SK-N-SH (cell line): Measurements from ENCODE around the gene KDM2A. TPM values are rescaled to one million over a fixed set of nuclear protein-coding genes. Genes with fewer than 3 reads are reported as not detected.

ENCODE experiments used
- CTCF ChIA-PET: fragments of 300-600, 350-600 bp; formaldehyde crosslinking; extraction: SDS; loops from one replicate; lab custom pipeline; 2021; lab: Yijun Ruan, JAX
- POLR2A ChIA-PET: fragments of 350-600 bp; sonication (Branson Sonifier 250); formaldehyde crosslinking; extraction: SDS; loops from one replicate; lab custom pipeline; 2020; ENCODE audit warnings: antibody characterized with exemption, inconsistent platforms; lab: Yijun Ruan, JAX
- DNase-seq: peaks from one replicate; pipeline ENCODE4 v3.0.0; 2012
- H2AFZ ChIP-seq: fragments of 200-600 bp; sonication (generic); 2 replicates; pipeline ENCODE4 v1.8.1; 2016; ENCODE audit warnings: antibody characterized with exemption, mild to moderate bottlenecking, low read depth
- H3F3A ChIP-seq: fragments of 200-600 bp; sonication (generic); replicated peaks from 2 replicates; pipeline ENCODE3; 2016; ENCODE audit warnings: antibody characterized with exemption, mild to moderate bottlenecking; ENCODE audit not compliant: insufficient read depth
- H3K27ac ChIP-seq, 2 experiments: fragments of 200-500 bp in 1 of 2; fragments of 200-600 bp in 1 of 2; sonication (Bioruptor generic) in 1 of 2; sonication (generic), shearing (Covaris generic) in 1 of 2; 2 replicates each; pipeline versions ENCODE4 v1.5.1 to v1.6.1; 2014 to 2016; ENCODE audit warnings: low read depth in 2 of 2, inconsistent platforms in 1 of 2, low read length in 1 of 2, mild to moderate bottlenecking in 1 of 2, mixed read lengths in 1 of 2
- H3K27me3 ChIP-seq: fragments of 200-600 bp; sonication (generic), shearing (Covaris generic); 2 replicates; pipeline ENCODE4 v1.6.1; 2016; ENCODE audit warnings: mixed run types; ENCODE audit not compliant: insufficient read depth
- H3K36me3 ChIP-seq, 2 experiments: fragments of 200-500 bp in 1 of 2; fragments of 200-600 bp in 1 of 2; sonication (Bioruptor generic) in 1 of 2; sonication (generic) in 1 of 2; replicated peaks in 1 of 2; 2 replicates each; pipeline versions ENCODE3 to v1.5.1; 2014 to 2016; ENCODE audit warnings: low read length in 1 of 2, mild to moderate bottlenecking in 1 of 2; ENCODE audit not compliant: insufficient read depth in 2 of 2, control insufficient read depth in 1 of 2
- H3K4me1 ChIP-seq, 2 experiments: fragments of 200-500 bp in 1 of 2; fragments of 200-600 bp in 1 of 2; sonication (Bioruptor generic) in 1 of 2; sonication (generic), shearing (Covaris generic) in 1 of 2; 2 replicates each; pipeline versions ENCODE4 v1.5.1 to v1.6.1; 2014 to 2016; ENCODE audit warnings: low read depth in 1 of 2, low read length in 1 of 2, mixed run types in 1 of 2; ENCODE audit not compliant: insufficient read depth in 2 of 2, control insufficient read depth in 1 of 2
- H3K4me2 ChIP-seq: fragments of 200-600 bp; sonication (generic), shearing (Covaris generic); 2 replicates; pipeline ENCODE4 v1.6.1; 2017; ENCODE audit warnings: mixed run types
- H3K4me3 ChIP-seq, 2 experiments: fragments of 200-500 bp in 1 of 2; fragments of 200-600 bp in 1 of 2; sonication (Bioruptor generic) in 1 of 2; sonication (generic), shearing (Covaris generic) in 1 of 2; 2 replicates each; pipeline versions ENCODE4 v1.5.1 to v1.8.1; 2014 to 2016; ENCODE audit warnings: low read depth in 2 of 2, inconsistent platforms in 1 of 2, low read length in 1 of 2, mild to moderate bottlenecking in 1 of 2, mixed read lengths in 1 of 2, moderate library complexity in 1 of 2
- H3K79me2 ChIP-seq: fragments of 200-600 bp; sonication (generic); 2 replicates; pipeline ENCODE4 v1.8.1; 2017; ENCODE audit warnings: mild to moderate bottlenecking; ENCODE audit not compliant: insufficient read depth
- H3K9ac ChIP-seq: fragments of 200-600 bp; sonication (generic); 2 replicates; pipeline ENCODE4 v1.6.1; 2017; ENCODE audit warnings: mixed run types
- H3K9me2 ChIP-seq: fragments of 200-600 bp; sonication (generic); 2 replicates; pipeline ENCODE4 v1.6.1; 2017; ENCODE audit warnings: mixed run types
- H3K9me3 ChIP-seq: fragments of 200-600 bp; sonication (generic); 2 replicates; pipeline ENCODE4 v1.6.1; 2017; ENCODE audit warnings: mixed run types, mild to moderate bottlenecking, moderate library complexity
- H4K20me1 ChIP-seq: fragments of 200-600 bp; sonication (generic); 2 replicates; pipeline ENCODE4 v1.6.1; 2017; ENCODE audit warnings: mild to moderate bottlenecking, mixed run types; ENCODE audit not compliant: insufficient read depth
- CHD2 ChIP-seq: fragments of 150-350 bp; IDR thresholded peaks from 2 replicates; pipeline ENCODE4 v1.6.1; 2018; ENCODE audit warnings: low read length; ENCODE audit not compliant: partially characterized antibody
- EP300 ChIP-seq, 2 experiments: IDR thresholded peaks; 2 replicates each; pipeline versions ENCODE4 v1.4.0 to v1.6.1; 2012; ENCODE audit warnings: borderline replicate concordance in 1 of 2, low read depth in 1 of 2, low read length in 1 of 2
- EZH2phosphoT487 ChIP-seq: fragments of 200-600 bp; sonication (generic); IDR thresholded peaks from 2 replicates; pipeline ENCODE4 v1.6.1; 2017; ENCODE audit warnings: low read depth, mixed run types, mild to moderate bottlenecking, antibody characterized with exemption, moderate library complexity, borderline replicate concordance
- FOXJ3 ChIP-seq: sonication (generic); formaldehyde crosslinking; IDR thresholded peaks from 2 replicates; pipeline ENCODE4 v1.5.1; 2020; ENCODE audit warnings: mild to moderate bottlenecking, missing genetic modification reagents
- FOXM1 ChIP-seq: IDR thresholded peaks from 2 replicates; pipeline ENCODE4 v1.4.0; 2012; ENCODE audit warnings: low read depth, mild to moderate bottlenecking
- GABPA ChIP-seq: IDR thresholded peaks from 2 replicates; pipeline ENCODE4 v1.4.0; 2012; ENCODE audit warnings: low read depth, mild to moderate bottlenecking
- IRF3 ChIP-seq: fragments of 150-350 bp; IDR thresholded peaks from 2 replicates; pipeline ENCODE4 v1.6.1; 2016; ENCODE audit warnings: mild to moderate bottlenecking, low read depth, low read length
- JUND ChIP-seq: IDR thresholded peaks from 2 replicates; pipeline ENCODE4 v1.4.0; 2012
- MEF2A ChIP-seq: IDR thresholded peaks from 2 replicates; pipeline ENCODE4 v1.4.0; 2012; ENCODE audit warnings: low read depth, borderline replicate concordance
- MXI1 ChIP-seq: IDR thresholded peaks from 2 replicates; pipeline ENCODE4 v1.6.1; 2012; ENCODE audit warnings: mild to moderate bottlenecking, low read depth, low read length, improper control_type of control experiment
- NFIC ChIP-seq: IDR thresholded peaks from 2 replicates; pipeline ENCODE4 v1.4.0; 2012; ENCODE audit warnings: borderline replicate concordance
- NRF1 ChIP-seq: IDR thresholded peaks from 2 replicates; pipeline ENCODE4 v1.6.1; 2012; ENCODE audit warnings: low read depth, mild to moderate bottlenecking, low read length
- POLR2AphosphoS5 ChIP-seq: IDR thresholded peaks from 2 replicates; pipeline ENCODE4 v1.6.1; 2012; ENCODE audit warnings: low read depth, low read length
- SMC3 ChIP-seq: IDR thresholded peaks from 2 replicates; pipeline ENCODE4 v1.6.1; 2012; ENCODE audit warnings: low read depth, low read length, improper control_type of control experiment
- USF2 ChIP-seq: fragments of 150-350 bp; IDR thresholded peaks from 2 replicates; pipeline ENCODE4 v1.6.1; 2017; ENCODE audit warnings: antibody characterized with exemption, low read length, low read depth, borderline replicate concordance
- YY1 ChIP-seq: IDR thresholded peaks from 2 replicates; pipeline ENCODE4 v1.4.0; 2012; ENCODE audit warnings: low read depth, mild to moderate bottlenecking
- WGBS: methylation state at CpG from one replicate; pipeline ENCODE4 v1.1.6; 2017; ENCODE audit warnings: low lambda C conversion rate; 5-methylcytosine and 5-hydroxymethylcytosine counted together
- polyA plus RNA-seq, 3 experiments: library from polyadenylated mRNA; depleted of rRNA; stranded (reverse); fragments of >200 nt; gene quantifications; 2 replicates each; pipeline ENCODE4 v1.2.3, GENCODE V29; 2012
- TF ChIP-seq, protein P1 (sequence below): fragments of 200-600 bp; sonication (generic); IDR thresholded peaks from 2 replicates; pipeline ENCODE4 v1.6.1; 2017; ENCODE audit warnings: antibody characterized with exemption, mild to moderate bottlenecking, moderate library complexity
- TF ChIP-seq, protein P2 (sequence below): IDR thresholded peaks from 2 replicates; pipeline ENCODE4 v1.4.0; 2012; ENCODE audit warnings: low read depth, borderline replicate concordance
- TF ChIP-seq, protein P3 (sequence below): IDR thresholded peaks from 2 replicates; pipeline ENCODE4 v1.4.0; 2012; ENCODE audit warnings: low read depth
- TF ChIP-seq, protein P4 (sequence below): IDR thresholded peaks from 2 replicates; pipeline ENCODE4 v1.4.0; 2012; ENCODE audit warnings: low read depth, borderline replicate concordance

The KDM2A gene
- polyA plus RNA-seq, 1 of the 3 experiments (the other 2 are of a cell fraction) = 28.4 TPM

DNA sequence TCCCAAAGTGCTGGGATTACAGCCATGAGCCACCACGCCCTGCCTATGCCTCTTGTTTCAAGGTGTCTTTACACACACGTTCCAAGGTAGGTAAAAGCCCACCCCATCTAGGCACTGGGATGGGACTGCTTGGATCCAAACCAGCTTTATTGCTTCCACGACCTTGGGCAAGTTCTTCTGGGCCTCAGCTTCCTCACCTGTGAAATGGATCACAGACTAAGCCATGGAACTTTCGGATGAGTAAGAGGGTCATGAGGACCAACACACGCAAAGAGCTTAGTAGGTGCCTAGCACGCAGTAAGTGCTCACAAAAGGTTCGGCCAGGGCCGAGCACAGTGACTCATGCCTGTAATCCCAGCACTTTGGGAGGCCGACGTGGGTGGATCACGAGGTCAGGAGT lies 46.8 kb upstream of the KDM2A start:
- H2AFZ ChIP-seq = no peak overlapping the region
- H3K4me2 ChIP-seq = no peak overlapping the region
- no peaks in the 10 kb centered on the region for H3K4me1 ChIP-seq
- no peak overlapping the region for H3K4me3 ChIP-seq
- peaks cover 4% of the 10 kb centered on the region for H3F3A ChIP-seq
- TF ChIP-seq SMC3 (no peak), YY1 (no peak), EP300 (IDR thresholded peaks at IDR 0.05; ENCODE audit: borderline replicate concordance in 1 of 2, low read depth in 1 of 2, low read length in 1 of 2) (no peak), NRF1 (no peak), GABPA (no peak), FOXJ3 (CRISPR knock-in tag) (no peak)
- POLR2A ChIA-PET = interaction anchor here (1.1 kb wide), 1 partner anchor 17 kb away, joined by 3 read pairs; no protein-coding TSS in a partner anchor
- H3K9ac ChIP-seq = no peak overlapping the region
- WGBS = 74% methylated on average over 11 of the region's 11 CpGs
- H3K27ac ChIP-seq = no peak overlapping the region
- no peaks in the 10 kb centered on the region for H4K20me1 ChIP-seq
- no peaks in the 10 kb centered on the region for H3K9me2 ChIP-seq
- no peaks in the 10 kb centered on the region for H3K27me3 ChIP-seq
- no peaks in the 10 kb centered on the region for H3K79me2 ChIP-seq
- no peaks in the 10 kb centered on the region for H3K9me3 ChIP-seq
- DNase-seq = no peak
- H3K36me3 ChIP-seq = no peaks in the 10 kb centered on the region
- CTCF ChIA-PET = interaction anchor here (0.8 to 3.5 kb wide), 13 partner anchors 9 to 310 kb away, joined by 3 to 18 read pairs (median 4); no protein-coding TSS in a partner anchor

- Histone ChIP-seq H3K4me2 (no peak overlapping the region), H3K36me3 (no peaks in the 10 kb centered on the region), H3K9me2 (no peaks in the 10 kb centered on the region), H3K27ac (no peak overlapping the region), H3K4me1 (no peaks in the 10 kb centered on the region), H3K79me2 (no peaks in the 10 kb centered on the region), H3K27me3 (no peaks in the 10 kb centered on the region), H4K20me1 (no peaks in the 10 kb centered on the region), H3K4me3 (no peak overlapping the region), H3F3A (peaks cover 4% of the 10 kb centered on the region), H3K9me3 (no peaks in the 10 kb centered on the region), H3K9ac (no peak overlapping the region), H2AFZ (no peak overlapping the region)
- 90% methylated on average over 7 of the region's 9 CpGs for WGBS
- DNase-seq = no peak
- CTCF ChIA-PET = interaction anchor here (1.1 to 3.5 kb wide), 3 partner anchors 21 to 22 kb away, joined by 3 to 18 read pairs (median 4); no protein-coding TSS in a partner anchor
- TF ChIP-seq EZH2phosphoT487 (no peak), NFIC (no peak), POLR2AphosphoS5 (no peak), CHD2 (no peak), USF2 (no peak), MXI1 (no peak), MEF2A (no peak), IRF3 (no peak), FOXM1 (no peak), FOXJ3 (CRISPR knock-in tag) (no peak), GABPA (no peak), JUND (no peak)
- TF ChIP-seq, protein P1, sequence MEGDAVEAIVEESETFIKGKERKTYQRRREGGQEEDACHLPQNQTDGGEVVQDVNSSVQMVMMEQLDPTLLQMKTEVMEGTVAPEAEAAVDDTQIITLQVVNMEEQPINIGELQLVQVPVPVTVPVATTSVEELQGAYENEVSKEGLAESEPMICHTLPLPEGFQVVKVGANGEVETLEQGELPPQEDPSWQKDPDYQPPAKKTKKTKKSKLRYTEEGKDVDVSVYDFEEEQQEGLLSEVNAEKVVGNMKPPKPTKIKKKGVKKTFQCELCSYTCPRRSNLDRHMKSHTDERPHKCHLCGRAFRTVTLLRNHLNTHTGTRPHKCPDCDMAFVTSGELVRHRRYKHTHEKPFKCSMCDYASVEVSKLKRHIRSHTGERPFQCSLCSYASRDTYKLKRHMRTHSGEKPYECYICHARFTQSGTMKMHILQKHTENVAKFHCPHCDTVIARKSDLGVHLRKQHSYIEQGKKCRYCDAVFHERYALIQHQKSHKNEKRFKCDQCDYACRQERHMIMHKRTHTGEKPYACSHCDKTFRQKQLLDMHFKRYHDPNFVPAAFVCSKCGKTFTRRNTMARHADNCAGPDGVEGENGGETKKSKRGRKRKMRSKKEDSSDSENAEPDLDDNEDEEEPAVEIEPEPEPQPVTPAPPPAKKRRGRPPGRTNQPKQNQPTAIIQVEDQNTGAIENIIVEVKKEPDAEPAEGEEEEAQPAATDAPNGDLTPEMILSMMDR = no peak
- TF ChIP-seq, protein P2, sequence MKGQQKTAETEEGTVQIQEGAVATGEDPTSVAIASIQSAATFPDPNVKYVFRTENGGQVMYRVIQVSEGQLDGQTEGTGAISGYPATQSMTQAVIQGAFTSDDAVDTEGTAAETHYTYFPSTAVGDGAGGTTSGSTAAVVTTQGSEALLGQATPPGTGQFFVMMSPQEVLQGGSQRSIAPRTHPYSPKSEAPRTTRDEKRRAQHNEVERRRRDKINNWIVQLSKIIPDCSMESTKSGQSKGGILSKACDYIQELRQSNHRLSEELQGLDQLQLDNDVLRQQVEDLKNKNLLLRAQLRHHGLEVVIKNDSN = no peak
- TF ChIP-seq, protein P3, sequence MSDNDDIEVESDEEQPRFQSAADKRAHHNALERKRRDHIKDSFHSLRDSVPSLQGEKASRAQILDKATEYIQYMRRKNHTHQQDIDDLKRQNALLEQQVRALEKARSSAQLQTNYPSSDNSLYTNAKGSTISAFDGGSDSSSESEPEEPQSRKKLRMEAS = no peak
- TF ChIP-seq, protein P4, sequence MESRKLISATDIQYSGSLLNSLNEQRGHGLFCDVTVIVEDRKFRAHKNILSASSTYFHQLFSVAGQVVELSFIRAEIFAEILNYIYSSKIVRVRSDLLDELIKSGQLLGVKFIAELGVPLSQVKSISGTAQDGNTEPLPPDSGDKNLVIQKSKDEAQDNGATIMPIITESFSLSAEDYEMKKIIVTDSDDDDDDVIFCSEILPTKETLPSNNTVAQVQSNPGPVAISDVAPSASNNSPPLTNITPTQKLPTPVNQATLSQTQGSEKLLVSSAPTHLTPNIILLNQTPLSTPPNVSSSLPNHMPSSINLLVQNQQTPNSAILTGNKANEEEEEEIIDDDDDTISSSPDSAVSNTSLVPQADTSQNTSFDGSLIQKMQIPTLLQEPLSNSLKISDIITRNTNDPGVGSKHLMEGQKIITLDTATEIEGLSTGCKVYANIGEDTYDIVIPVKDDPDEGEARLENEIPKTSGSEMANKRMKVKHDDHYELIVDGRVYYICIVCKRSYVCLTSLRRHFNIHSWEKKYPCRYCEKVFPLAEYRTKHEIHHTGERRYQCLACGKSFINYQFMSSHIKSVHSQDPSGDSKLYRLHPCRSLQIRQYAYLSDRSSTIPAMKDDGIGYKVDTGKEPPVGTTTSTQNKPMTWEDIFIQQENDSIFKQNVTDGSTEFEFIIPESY = no peak
- POLR2A ChIA-PET = no interaction called here
Measured at GRCh38 chr11:67073908-67074307, 45.2 kb upstream of the KDM2A start.
